ENCODE data around the gene THOC2. TPM values are rescaled to one million over a fixed set of nuclear protein-coding genes. Genes with fewer than 3 reads are reported as not detected.
A peak's percentile ranks its signal among the peaks of the same experiment; 100 is the strongest.
"Not testable (repeated sequence)": the region's sequence is repeated elsewhere in the genome, so short reads cannot be mapped to it uniquely, and the experiment has no call there.

Gene THOC2, protein sequence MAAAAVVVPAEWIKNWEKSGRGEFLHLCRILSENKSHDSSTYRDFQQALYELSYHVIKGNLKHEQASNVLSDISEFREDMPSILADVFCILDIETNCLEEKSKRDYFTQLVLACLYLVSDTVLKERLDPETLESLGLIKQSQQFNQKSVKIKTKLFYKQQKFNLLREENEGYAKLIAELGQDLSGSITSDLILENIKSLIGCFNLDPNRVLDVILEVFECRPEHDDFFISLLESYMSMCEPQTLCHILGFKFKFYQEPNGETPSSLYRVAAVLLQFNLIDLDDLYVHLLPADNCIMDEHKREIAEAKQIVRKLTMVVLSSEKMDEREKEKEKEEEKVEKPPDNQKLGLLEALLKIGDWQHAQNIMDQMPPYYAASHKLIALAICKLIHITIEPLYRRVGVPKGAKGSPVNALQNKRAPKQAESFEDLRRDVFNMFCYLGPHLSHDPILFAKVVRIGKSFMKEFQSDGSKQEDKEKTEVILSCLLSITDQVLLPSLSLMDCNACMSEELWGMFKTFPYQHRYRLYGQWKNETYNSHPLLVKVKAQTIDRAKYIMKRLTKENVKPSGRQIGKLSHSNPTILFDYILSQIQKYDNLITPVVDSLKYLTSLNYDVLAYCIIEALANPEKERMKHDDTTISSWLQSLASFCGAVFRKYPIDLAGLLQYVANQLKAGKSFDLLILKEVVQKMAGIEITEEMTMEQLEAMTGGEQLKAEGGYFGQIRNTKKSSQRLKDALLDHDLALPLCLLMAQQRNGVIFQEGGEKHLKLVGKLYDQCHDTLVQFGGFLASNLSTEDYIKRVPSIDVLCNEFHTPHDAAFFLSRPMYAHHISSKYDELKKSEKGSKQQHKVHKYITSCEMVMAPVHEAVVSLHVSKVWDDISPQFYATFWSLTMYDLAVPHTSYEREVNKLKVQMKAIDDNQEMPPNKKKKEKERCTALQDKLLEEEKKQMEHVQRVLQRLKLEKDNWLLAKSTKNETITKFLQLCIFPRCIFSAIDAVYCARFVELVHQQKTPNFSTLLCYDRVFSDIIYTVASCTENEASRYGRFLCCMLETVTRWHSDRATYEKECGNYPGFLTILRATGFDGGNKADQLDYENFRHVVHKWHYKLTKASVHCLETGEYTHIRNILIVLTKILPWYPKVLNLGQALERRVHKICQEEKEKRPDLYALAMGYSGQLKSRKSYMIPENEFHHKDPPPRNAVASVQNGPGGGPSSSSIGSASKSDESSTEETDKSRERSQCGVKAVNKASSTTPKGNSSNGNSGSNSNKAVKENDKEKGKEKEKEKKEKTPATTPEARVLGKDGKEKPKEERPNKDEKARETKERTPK (N-terminal part only)
- 100 to 1,000 TPM; 104 to 129 (median 121) TPM for polyA plus RNA-seq (ENCODE audit: insufficient read length in 4 of 4)

DNA sequence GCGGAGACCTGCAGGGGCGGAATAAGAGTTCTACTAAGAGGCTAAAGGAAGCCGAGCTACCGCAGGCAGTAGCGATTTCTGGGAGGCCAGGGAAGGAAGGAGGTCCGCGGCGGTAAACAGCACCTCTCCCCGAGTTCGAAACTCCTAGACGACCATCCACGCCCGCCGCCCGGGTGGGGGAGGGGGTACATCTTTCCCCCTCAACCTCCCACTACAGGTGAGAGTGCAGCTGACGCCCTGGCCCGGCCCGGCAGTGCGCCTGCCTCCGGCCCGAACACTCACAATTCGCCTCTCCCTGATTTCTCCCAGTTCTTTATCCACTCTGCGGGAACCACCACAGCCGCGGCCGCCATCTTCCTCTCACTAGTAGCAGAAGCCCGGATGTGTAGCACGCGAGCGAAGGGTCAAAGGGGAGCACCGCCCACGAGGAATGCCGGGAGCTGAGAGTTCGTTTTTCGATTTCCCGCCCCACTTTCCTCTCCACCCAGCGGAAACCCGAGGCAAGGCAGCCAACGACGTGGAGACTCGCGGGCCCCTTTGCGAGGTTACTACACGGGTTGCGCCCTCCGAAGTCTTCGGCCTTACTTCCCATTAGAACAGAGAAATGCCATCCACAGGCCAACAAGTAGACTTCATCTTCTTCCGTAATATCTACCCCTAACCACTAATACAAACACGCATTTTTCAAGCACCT is at the start of gene THOC2:
Gene THOC2 (minus strand): TSS at position 383 of the 694 bp plus-strand sequence. CDS start 30 bp downstream, at position 353.
- DNase-seq (ENCODE audit: low read depth in 4 of 4, low spot score in 3 of 4), result peak; percentile 72 to 76 (median 74)

DNA sequence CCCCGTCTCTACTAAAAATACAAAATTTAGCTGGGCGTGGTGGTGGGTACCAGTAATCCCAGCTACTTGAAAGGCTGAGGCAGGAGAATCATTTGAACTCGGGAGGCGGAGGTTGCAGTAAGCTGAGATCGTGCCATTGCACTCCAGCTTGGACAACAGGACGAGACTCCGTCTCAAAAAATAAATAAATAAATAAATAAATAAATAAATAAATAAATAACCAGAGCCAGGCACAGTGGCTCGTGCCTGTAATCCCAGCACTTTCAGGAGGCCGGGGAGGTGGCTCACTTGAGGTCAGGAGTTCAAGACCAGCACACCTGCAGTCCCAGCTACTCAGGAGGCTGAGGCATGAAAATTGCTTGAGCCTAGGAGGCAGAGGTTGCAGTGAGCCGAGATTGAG is 48.9 kb upstream of the THOC2 start:
- DNase-seq (ENCODE audit: low read depth in 4 of 4, low spot score in 3 of 4), result not testable (repeated sequence)

DNA sequence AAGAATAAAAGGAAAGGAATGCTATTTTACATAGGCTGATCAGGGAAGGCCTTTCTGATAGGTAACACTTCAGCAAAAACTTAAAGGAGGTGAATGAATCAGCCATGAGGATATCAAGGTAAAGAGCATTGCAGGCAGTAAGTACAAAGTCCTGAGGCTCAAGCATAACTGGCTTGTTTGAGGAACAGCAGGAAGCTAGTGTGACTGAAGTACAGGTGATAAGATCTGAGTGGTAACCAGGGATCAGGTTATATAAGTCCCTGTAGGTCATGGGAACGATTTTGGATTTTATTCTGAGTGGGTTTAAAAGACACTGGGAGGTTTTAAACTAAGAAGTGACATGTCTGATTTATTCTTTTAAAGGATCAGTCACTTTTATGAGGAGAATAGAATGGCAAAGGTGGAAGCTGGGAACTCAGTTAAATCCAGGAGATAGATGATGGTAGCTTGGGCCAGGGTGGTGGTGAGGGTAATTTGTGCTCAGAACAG is 47.1 kb upstream of the THOC2 start:
- DNase-seq (ENCODE audit: low read depth in 4 of 4, low spot score in 3 of 4), result no peak

DNA sequence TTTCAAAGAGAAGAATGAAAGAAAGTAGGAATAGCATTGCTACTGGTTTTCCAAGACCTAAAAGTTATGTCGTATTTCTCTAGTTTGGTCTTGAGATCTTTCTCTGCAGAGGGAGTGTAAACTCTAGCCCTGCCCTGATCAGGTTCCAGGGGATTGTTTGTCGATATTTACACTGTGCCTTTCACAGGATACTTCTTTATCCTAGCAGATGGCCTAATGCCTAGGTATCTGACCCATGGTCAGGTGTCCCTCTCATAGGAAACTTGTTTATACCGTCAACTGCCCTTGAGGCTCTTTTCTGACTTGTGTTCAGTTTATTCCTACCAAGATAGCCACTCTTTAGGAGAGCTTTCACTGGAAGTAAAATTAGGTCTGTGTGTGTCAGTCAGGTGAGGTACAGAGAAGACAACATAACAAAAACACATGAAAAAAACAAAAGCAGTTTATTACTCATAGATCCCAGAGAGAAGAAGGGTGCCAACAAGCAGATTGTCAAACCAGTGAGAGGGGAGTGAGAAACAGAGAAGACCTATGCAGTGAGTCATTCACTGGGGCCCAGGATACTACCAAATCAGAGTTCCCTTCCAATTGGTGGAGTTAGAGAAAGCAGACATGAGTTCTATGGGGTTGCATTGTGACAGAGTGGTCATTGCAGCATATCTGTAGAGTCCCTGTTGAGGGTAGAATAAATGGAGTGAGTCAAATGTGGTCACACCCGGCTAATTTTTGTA is 40.6 kb upstream of the THOC2 start:
- no peak for DNase-seq (ENCODE audit: low read depth in 4 of 4, low spot score in 3 of 4)

DNA sequence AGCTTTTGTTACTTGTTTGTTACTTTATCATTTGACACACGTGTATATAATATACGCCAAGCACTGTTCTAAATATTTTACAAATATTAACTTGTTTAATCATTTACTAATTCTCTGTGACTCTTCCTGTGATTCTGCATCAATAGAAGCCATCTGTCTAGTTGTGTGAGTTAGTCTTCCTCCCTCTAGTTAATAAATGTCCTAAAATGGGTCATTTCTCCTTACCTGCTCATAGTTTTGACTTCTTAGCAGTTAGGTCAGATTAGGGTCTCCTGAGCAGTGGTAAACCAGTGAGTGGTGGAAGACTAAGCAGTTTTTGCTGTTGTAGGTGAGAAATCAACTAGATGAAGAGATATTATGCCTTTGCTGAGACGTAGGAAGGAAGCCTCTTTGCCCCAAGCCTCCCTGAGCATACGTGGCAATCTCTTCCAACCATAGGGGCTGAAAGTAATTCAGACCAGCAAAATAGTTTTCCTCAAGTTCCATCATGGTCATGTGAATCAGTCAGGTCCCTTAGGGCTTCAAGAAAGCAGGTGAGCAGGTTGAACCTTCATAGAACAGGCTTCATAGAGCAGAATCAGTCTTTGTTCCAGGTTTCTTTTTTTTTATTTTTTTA is 38.7 kb upstream of the THOC2 start:
- no peak for DNase-seq (ENCODE audit: low read depth in 4 of 4, low spot score in 3 of 4)

DNA sequence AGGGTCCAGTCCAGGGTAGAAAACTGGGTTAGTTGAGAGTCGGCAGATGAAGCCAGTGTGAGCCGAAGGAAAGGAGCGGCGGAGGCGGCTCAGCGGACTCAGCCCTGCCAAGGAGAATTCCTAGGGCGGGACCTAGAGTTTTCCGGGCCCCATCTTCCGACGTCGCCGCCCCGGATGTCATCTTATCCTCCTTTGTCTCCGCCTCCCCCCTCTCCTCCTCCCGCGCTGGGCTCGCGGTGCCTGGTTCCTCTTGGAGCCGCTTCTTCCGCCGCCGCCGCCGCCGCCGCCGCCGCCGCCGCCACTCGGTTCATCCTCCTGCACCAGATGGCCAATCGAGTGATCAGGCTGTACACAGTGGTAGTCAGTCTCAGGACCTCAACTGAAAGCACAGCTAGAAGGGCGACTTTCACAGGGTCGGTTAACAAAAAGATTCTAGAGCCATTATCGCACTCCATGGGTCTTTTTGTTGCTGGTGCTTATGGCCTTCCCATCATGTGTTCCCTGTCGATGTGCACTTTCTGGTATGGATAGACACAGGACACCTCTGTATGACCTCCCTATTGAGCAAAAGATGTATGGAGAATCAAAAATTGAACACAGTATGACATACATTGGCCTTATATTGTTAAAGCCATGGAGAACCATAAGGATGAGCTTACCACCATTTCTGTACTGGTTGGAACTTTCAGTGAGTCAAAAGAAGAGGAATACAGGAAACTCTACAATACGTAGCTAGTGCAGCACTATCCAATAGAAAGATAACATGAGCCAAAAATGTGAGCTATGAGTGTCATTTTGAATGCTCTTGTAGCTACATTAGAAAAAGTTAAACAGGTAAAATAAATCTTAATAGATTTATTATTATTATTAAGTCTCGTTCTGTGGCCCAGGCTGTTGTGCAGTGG is 32.4 kb upstream of the THOC2 start:
- DNase-seq (ENCODE audit: low read depth in 4 of 4, low spot score in 3 of 4), result peak; percentile 38 to 68 (median 52)

DNA sequence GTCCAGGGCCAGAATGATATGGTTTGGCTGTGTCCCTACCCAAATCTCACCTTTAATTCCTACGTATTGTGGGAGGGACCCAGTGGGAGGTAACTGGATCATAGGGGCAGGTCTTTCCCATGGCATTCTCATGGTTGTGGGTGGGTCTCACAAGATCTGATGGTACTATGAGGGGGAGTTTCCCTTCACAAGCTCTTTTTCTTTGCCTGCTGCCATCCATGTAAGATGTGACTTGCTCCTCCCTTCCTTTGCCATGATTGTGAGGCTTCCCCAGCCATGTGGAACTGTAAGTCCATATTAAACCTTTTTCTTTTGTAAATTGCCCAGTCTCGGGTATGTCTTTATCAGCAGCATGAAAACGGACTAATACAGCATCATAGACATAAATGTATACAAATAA is 27.0 kb upstream of the THOC2 start:
- not testable (repeated sequence) for DNase-seq (ENCODE audit: low read depth in 4 of 4, low spot score in 3 of 4)

DNA sequence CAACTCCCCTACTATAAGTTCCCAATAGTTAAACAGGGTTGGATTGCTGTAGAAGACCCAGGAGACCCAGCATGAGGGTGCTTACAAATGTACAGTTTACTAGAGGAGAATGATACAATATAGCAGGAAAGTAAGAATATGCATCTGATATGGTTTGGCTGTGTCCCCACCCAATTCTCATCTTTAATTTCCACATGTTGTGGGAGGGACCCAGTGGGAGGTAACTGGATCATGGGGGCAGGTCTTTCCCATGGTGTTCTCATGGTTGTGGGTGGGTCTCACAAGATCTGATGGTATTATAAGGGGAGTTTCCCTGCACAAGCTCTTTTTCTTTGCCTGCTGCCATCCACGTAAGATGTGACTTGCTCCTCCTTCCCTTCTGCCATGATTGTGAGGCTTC is 24.9 kb upstream of the THOC2 start:
- not testable (repeated sequence) for DNase-seq (ENCODE audit: low read depth in 4 of 4, low spot score in 3 of 4)

DNA sequence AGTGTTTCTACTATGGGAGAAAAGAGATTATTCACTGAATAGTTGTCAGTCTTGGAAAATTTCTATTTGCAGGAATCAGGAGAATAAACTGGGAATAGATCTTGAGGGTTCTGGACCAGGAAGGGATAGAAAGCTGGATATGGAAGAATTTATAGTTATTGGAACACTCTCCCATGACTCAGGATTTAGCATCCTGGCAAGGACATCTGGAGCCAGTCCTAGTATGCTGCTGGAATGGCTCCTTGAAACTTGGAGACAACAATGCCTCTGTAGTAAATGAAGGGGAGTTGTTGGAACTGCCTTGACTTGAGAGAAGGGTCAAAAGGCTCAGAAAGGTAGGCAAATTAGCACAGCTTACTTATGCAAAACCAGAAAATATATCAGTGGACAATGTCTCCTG is 23.5 kb upstream of the THOC2 start:
- DNase-seq (ENCODE audit: low read depth in 4 of 4, low spot score in 3 of 4), result no peak

DNA sequence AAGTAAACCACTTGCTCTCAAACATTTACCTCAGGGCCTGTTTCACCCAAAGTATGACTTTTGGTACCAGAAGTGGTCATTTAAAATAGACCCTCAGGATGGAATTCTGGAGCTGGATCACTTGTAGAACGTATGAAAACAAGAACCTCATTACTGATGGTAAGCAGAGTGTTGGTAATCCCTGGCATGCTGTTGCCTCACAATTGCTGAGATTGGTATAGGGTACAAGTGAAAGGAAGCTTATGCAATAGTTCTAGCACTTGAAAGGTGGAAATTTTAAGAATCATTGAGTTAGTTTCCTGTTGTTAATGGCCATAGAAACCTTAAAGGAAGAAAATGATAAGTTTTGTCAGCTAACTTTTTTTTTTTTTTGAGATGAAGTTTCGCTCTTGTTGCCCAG is 22.3 kb upstream of the THOC2 start:
- DNase-seq (ENCODE audit: low read depth in 4 of 4, low spot score in 3 of 4), result no peak

DNA sequence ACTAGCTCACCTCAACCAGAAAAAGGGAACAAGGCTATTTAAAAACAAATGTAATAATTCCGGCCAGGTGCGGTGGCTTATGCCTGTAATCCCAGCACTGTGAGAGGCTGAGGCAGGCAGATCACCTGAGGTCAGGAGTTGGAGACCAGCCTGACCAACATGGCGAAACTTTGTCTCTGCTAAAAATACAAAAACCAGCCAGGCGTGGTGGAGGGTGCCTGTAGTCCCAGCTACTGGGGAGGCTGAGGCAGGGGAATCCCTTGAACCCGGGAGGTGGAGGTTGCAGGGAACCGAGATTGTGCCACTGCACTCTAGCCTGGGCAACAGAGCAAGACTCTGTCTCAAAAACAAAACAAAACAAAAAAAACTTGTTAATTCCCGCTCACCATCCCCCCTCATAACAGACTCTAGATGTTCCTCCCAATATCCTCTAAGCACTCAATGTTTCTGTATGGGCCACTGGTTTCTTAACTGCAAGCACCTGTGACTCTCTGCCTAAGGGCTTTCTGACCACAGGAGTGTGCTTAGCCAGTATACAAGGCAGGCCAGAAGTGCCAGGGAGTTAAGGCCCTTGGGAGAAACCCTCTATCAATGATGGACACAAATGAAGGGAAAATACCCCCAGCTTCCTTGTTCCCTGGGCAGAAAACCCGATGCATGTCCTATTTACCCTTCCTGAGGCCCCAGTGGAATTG is 21.0 kb upstream of the THOC2 start:
- DNase-seq (ENCODE audit: low read depth in 4 of 4, low spot score in 3 of 4), result no peak

DNA sequence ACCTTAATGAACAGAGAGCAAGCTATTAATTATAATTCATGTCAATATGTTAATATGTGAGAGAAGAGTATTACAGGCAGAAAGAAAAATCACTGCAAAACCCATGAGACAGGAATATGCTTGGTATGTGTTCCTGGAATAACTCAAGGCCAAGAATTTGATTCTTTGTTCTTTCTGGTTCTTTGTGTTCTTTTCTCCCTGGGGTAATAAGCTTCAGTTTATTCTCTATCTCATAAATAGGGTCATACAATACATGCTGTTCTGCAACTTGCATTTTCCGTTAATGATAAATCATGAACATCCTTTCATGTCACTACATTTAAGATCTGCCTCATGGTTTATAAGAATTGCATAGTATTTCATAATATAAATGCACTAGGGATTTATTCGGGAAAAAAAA is 16.8 kb upstream of the THOC2 start:
- DNase-seq (ENCODE audit: low read depth in 4 of 4, low spot score in 3 of 4), result no peak

DNA sequence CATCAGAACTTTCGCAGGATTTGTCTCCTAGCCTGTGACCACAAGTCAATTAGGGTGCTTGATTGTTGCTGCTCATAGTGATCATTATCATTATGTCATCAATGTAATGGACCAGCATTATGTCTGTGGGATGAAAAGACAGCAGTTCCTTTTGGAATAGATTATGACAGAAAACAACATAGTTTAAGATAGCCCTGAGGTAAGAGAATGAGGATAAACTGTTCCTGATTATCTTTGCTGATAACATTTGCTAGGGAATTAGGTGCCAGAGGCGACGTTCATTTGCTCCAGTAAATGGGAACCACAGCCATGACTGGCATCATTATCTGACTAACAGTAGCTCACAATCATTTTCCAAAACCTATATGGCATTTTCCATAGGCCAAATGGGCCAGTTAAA is 12.7 kb upstream of the THOC2 start:
- no peak for DNase-seq (ENCODE audit: low read depth in 4 of 4, low spot score in 3 of 4)

DNA sequence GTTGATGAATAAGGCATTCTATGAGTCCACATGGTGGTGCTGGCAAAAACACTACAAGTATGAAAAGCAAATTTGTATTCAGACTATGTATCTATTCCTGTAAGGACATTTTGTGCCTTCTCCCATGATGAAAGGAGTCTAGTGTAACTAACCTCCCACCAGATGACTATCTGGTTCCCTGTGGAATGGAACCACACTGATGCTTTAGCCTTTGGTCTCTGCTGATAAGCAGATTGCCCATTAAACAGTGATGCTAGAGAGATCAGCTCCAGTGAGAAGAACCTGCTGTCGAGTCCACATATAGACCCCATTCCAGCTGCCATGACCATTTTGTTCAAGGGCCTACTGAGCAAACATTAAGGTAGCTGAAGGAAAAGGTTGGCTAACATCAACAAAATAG is 10.5 kb upstream of the THOC2 start:
- no peak for DNase-seq (ENCODE audit: low read depth in 4 of 4, low spot score in 3 of 4)

DNA sequence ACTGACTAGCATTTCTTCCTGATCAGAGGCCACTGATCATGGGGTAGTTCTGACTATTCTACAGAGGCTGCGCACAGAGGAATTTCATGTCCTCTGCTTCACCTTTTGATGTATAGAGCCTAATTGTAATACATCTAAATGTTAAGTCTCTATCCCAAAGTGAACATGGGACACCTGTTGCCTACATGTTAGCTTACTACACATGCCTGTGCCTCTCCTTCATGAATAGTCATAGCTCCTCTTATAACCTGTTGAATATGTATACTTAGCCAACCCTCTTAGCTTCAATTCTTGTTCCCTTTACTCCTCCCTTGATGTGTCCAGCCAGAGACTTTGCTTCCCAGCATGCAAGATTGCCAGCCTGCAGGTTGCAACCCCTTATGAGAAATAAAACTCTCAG is 9.6 kb upstream of the THOC2 start:
- DNase-seq (ENCODE audit: low read depth in 4 of 4, low spot score in 3 of 4), result no peak

DNA sequence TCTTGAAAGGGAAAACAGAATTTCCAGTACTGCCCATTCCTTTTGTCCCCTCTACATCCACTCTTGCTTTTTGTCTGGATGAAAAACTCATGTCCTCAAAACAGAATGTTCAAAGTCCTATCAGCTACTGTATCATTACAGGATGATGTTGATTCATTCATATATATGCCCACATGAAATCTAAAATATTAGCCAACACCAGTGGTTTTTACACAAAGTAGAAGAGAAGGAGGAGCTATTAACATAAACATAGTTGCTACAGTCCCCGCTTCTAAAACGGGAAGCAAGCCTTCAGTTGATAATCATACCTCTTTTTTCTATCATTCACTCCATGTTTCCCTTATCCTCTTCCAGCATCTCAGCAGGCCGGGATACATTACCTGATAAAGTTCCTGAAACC is 7.7 kb upstream of the THOC2 start:
- DNase-seq (ENCODE audit: low read depth in 4 of 4, low spot score in 3 of 4), result no peak

DNA sequence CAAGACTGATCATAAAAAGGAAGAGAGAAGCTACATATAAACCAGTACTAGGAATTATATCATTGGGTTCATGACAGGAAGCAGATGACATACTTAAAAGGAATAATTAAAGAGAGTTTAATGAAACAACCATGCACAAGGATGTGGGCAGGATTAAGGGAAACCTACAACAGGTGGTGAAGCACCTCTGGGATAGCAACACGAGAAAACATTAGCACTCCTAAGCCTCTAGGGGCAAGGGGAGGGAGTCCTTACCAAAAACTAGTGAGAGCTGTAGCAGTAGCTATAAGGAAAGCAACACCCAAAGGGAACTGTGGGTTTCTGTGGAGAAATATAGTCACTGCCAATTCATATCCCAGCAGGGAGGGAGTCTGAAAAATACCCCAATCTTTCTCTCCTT is 7.2 kb upstream of the THOC2 start:
- no peak for DNase-seq (ENCODE audit: low read depth in 4 of 4, low spot score in 3 of 4)

Measured in right renal pelvis (tissue), 4 donors.